Lung (tissue), 12 donors: ENCODE results near the gene C16orf46. TPM values are rescaled to one million over a fixed set of nuclear protein-coding genes. Genes with fewer than 3 reads are reported as not detected.

Experiments used
- ATAC-seq: fragments of 200-7000 bp; cut with Tn5 transposase; one replicate; pipeline ENCODE4 v1.9.1; 2020; ENCODE audit warnings: moderate number of reproducible peaks; ENCODE audit not compliant: insufficient read depth, low FRiP score
- DNase-seq, 3 donors: peaks; one replicate each; pipeline ENCODE4 v3.0.0-alpha.2; 2013 to 2017
- H3K27ac ChIP-seq, 2 donors: one replicate each; pipeline ENCODE4 v1.5.1; 2013; ENCODE audit warnings: mild to moderate bottlenecking in 2 of 2, moderate library complexity in 2 of 2, control low read depth in 1 of 2, inconsistent platforms in 1 of 2, low read depth in 1 of 2, low read length in 1 of 2
- H3K27me3 ChIP-seq, 3 donors: one replicate each; pipeline ENCODE4 v1.5.1; 2013; ENCODE audit warnings: low read length in 2 of 3; ENCODE audit not compliant: control insufficient read depth in 3 of 3, insufficient read depth in 3 of 3
- H3K36me3 ChIP-seq, 4 donors: one replicate each; pipeline ENCODE4 v1.5.1; 2013; ENCODE audit warnings: low read length in 4 of 4, mild to moderate bottlenecking in 1 of 4, moderate library complexity in 1 of 4; ENCODE audit not compliant: control insufficient read depth in 4 of 4, insufficient read depth in 4 of 4
- H3K4me1 ChIP-seq, 5 donors: one replicate each; pipeline ENCODE4 v1.5.1; 2013; ENCODE audit warnings: low read length in 5 of 5, mild to moderate bottlenecking in 2 of 5, moderate library complexity in 1 of 5; ENCODE audit not compliant: control insufficient read depth in 5 of 5, insufficient read depth in 5 of 5
- H3K4me3 ChIP-seq: one replicate; pipeline ENCODE4 v1.5.1; 2013; ENCODE audit warnings: mild to moderate bottlenecking, control low read depth, moderate library complexity
- H3K9ac ChIP-seq, 2 donors: one replicate each; pipeline ENCODE4 v1.5.1; 2013; ENCODE audit warnings: low read length in 2 of 2, control low read depth in 1 of 2; ENCODE audit not compliant: insufficient read depth in 1 of 2
- H3K9me3 ChIP-seq, 4 donors: one replicate each; pipeline ENCODE4 v1.5.1; 2013; ENCODE audit warnings: low read length in 3 of 4, mild to moderate bottlenecking in 1 of 4, moderate library complexity in 1 of 4; ENCODE audit not compliant: control insufficient read depth in 4 of 4, insufficient read depth in 3 of 4
- CTCF ChIP-seq: IDR thresholded peaks from 2 replicates; pipeline ENCODE4 v1.5.1; 2012; ENCODE audit warnings: mild to moderate bottlenecking; ENCODE audit errors: control extremely low read depth, extremely low read depth
- WGBS, 2 donors: extraction: QIAGEN DNeasy Blood & Tissue Kit; methylation state at CpG; one replicate each; pipeline ENCODE4 v1.1.7; 2013; 5-methylcytosine and 5-hydroxymethylcytosine counted together
- polyA plus RNA-seq, 2 donors: library from polyadenylated mRNA; stranded (reverse); fragments of 200-250 nt; gene quantifications; one replicate each; pipeline ENCODE4 v1.2.1, GENCODE V29; 2013
- total RNA-seq, 2 donors: library from RNA; depleted of rRNA in 1 of 2; stranded (reverse); fragments of >200 nt in 1 of 2; gene quantifications; one replicate each; pipeline ENCODE4 v1.2.1, GENCODE V29; 2014 to 2021
- donor health status: control.
- donor health status: control.
- donor health status: Bipolar disorder and iron deficiency.
- donor health status: healthy.
- donor health status: DM: yes; HTN: yes; CAD: no.

C16orf46 gene
- total and polyA plus RNA-seq, 4 donors: 1.0 to 4.4 (median 1.8) TPM

- no peak overlapping the region for H3K27ac ChIP-seq
- no peak for TF ChIP-seq CTCF
- no peaks in the 10 kb centered on the region for H3K36me3 ChIP-seq
- 88 to 89% methylated on average over 14 of the region's 14 CpGs for WGBS, 2 donors
- no peaks in the 10 kb centered on the region for H3K9me3 ChIP-seq
- no peak overlapping the region for H3K9ac ChIP-seq
- no peak for DNase-seq
- ATAC-seq: no peak
- no peaks in the 10 kb centered on the region for H3K4me1 ChIP-seq
- no peak overlapping the region for H3K4me3 ChIP-seq
- H3K27me3 ChIP-seq: no peaks in the 10 kb centered on the region
These were observed 16.3 kb downstream of the C16orf46 start for GRCh38 chr16:81060576-81061306.

GRCh38 chr16:81053761-81054160 is 23.3 kb downstream of the C16orf46 start:
- Histone ChIP-seq H3K36me3 (no peaks in the 10 kb centered on the region), H3K4me1 (no peaks in the 10 kb centered on the region), H3K27me3 (no peaks in the 10 kb centered on the region), H3K4me3 (no peak overlapping the region), H3K9ac (no peak overlapping the region), H3K9me3 (peaks cover 0 to 7% (median 0%) of the 10 kb centered on the region in 4 donors), H3K27ac (no peak overlapping the region)
- 79 to 92% methylated on average over 11 of the region's 11 CpGs for WGBS, 2 donors
- DNase-seq: no peak
- no peak for TF ChIP-seq CTCF
- ATAC-seq: no peak

DNA sequence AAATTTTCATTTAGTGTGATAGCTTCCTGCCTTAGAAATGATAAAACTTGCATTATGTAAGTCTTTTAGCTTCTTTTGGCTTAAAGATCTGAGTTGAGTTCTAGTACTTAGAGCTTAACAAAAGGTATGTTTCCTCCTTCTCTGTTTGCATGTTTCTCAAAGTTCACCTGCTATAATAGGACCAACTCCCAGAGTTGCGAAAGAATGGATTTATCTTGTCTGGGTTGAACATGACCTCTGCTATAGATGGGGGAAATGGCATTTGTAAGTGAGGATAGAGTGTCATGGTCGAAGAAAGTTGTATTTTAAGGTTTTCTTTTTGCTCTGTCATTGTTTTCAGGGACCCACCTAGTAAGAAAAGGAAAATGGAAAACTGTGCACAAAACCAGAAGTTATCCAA is 34.2 kb downstream of the C16orf46 start:
- Histone ChIP-seq H3K27ac (no peak overlapping the region), H3K9ac (no peak overlapping the region), H3K36me3 (peaks cover 22 to 31% (median 27%) of the 10 kb centered on the region in 4 donors), H3K4me1 (peaks cover 0 to 6% (median 0%) of the 10 kb centered on the region in 5 donors), H3K27me3 (no peaks in the 10 kb centered on the region), H3K9me3 (no peaks in the 10 kb centered on the region), H3K4me3 (no peak overlapping the region)
- no peak for TF ChIP-seq CTCF
- DNase-seq (no peak), ATAC-seq (no peak)
- 92 to 97% methylated on average over 2 of the region's 2 CpGs for WGBS, 2 donors
